Common myeloid progenitor, CD34-positive (primary cell): ENCODE measurements around the gene CDYL2.

Experiments
- CTCF ChIA-PET: fragments of 350-600 bp; sonication (Branson Sonifier 250); formaldehyde crosslinking; loops from one replicate; lab custom pipeline; 2021; ENCODE audit warnings: antibody characterized with exemption; lab: Charles Lee
- POLR2A ChIA-PET: fragments of 350-600 bp; sonication (Branson Sonifier 250); formaldehyde crosslinking; loops from one replicate; lab custom pipeline; 2021; ENCODE audit warnings: antibody characterized with exemption; lab: Charles Lee
- DNase-seq, 3 donors: peaks; one replicate each; pipeline versions ENCODE4 v3.0.0 to v3.0.0-alpha.2; 2013
- H3K27ac ChIP-seq, 2 experiments: 1 replicate in 1 of 2; 2 replicates in 1 of 2; pipeline ENCODE4 v1.7.0; 2013; ENCODE audit warnings: inconsistent platforms in 2 of 2, low read length in 2 of 2, mild to moderate bottlenecking in 2 of 2, low read depth in 1 of 2, moderate library complexity in 1 of 2; ENCODE audit not compliant: severe bottlenecking in 2 of 2, insufficient read depth in 1 of 2, poor library complexity in 1 of 2
- H3K27me3 ChIP-seq, 5 experiments: replicated peaks in 2 of 5; 1 replicate in 3 of 5; 2 replicates in 2 of 5; pipeline versions ENCODE4 v1.6.1 to v1.7.0; 2013; ENCODE audit warnings: low read length in 4 of 5, mild to moderate bottlenecking in 2 of 5, moderate library complexity in 2 of 5, inconsistent platforms in 1 of 5; ENCODE audit not compliant: insufficient read depth in 5 of 5, control insufficient read depth in 4 of 5
- H3K36me3 ChIP-seq, 4 experiments: 1 replicate in 2 of 4; 2 replicates in 2 of 4; pipeline versions ENCODE4 v1.6.1 to v1.7.0; 2013; ENCODE audit warnings: low read length in 3 of 4, control low read depth in 1 of 4, mild to moderate bottlenecking in 1 of 4; ENCODE audit not compliant: control insufficient read depth in 4 of 4, insufficient read depth in 4 of 4
- H3K4me1 ChIP-seq, 4 experiments: 1 replicate in 3 of 4; 2 replicates in 1 of 4; pipeline versions ENCODE4 v1.6.1 to v1.7.1; 2013; ENCODE audit warnings: low read length in 3 of 4, mild to moderate bottlenecking in 3 of 4, control low read depth in 1 of 4, inconsistent platforms in 1 of 4, moderate library complexity in 1 of 4; ENCODE audit not compliant: control insufficient read depth in 4 of 4, insufficient read depth in 4 of 4; ENCODE audit errors: control extremely low read depth in 1 of 4
- H3K4me3 ChIP-seq, 7 experiments: 1 replicate in 4 of 7; 2 replicates in 3 of 7; pipeline versions ENCODE4 v1.5.1 to v1.7.0; 2013; ENCODE audit warnings: mild to moderate bottlenecking in 7 of 7, low read length in 6 of 7, moderate library complexity in 6 of 7, inconsistent platforms in 2 of 7, low read depth in 2 of 7, control low read depth in 1 of 7; ENCODE audit not compliant: insufficient read depth in 4 of 7, control insufficient read depth in 1 of 7; ENCODE audit errors: extremely low read depth in 1 of 7
- H3K9me3 ChIP-seq, 5 experiments: 1 replicate in 4 of 5; 2 replicates in 1 of 5; pipeline versions ENCODE4 v1.6.1 to v1.7.1; 2013; ENCODE audit warnings: low read length in 4 of 5, mild to moderate bottlenecking in 2 of 5, inconsistent platforms in 1 of 5, low read depth in 1 of 5, moderate library complexity in 1 of 5; ENCODE audit not compliant: control insufficient read depth in 4 of 5, insufficient read depth in 2 of 5; ENCODE audit errors: control extremely low read depth in 1 of 5
- WGBS: methylation state at CpG from one replicate; pipeline ENCODE4 v1.1.5; 2013; ENCODE audit not compliant: insufficient coverage; 5-methylcytosine and 5-hydroxymethylcytosine counted together

CDYL2 gene

GRCh38 chr16:80577485-80578280 is 226.7 kb downstream of the CDYL2 start:
- DNase-seq = no peak
- 95% methylated on average over 10 of the region's 11 CpGs for WGBS
- Histone ChIP-seq H3K36me3 (no peaks in the 10 kb centered on the region), H3K27ac (no peak overlapping the region), H3K4me3 (no peak overlapping the region), H3K4me1 (no peaks in the 10 kb centered on the region), H3K27me3 (no peaks in the 10 kb centered on the region), H3K9me3 (no peaks in the 10 kb centered on the region)
- ChIA-PET POLR2A (no interaction called here), CTCF (interaction anchor here (1.1 to 1.3 kb wide), 3 partner anchors 9 to 50 kb away, joined by 3 to 5 read pairs (median 3); no protein-coding TSS in a partner anchor)

- H3K4me3 ChIP-seq = no peak overlapping the region
- H3K27ac ChIP-seq = no peak overlapping the region
- no peaks in the 10 kb centered on the region for H3K36me3 ChIP-seq
- no peak for DNase-seq
- POLR2A ChIA-PET = no interaction called here
- no peaks in the 10 kb centered on the region for H3K27me3 ChIP-seq
- no peaks in the 10 kb centered on the region for H3K4me1 ChIP-seq
- CTCF ChIA-PET = interaction anchor here (1.1 to 1.3 kb wide), 2 partner anchors 10 to 12 kb away, joined by 3 to 5 read pairs; no protein-coding TSS in a partner anchor
- 100% methylated on average over 1 of the region's 1 CpG for WGBS
- H3K9me3 ChIP-seq = peaks cover 0 to 3% (median 0%) of the 10 kb centered on the region in 5 experiments
These were observed 228.0 kb downstream of the CDYL2 start for GRCh38 chr16:80576343-80576912.

- CTCF ChIA-PET = no interaction called here
- POLR2A ChIA-PET = no interaction called here
- Histone ChIP-seq H3K4me3 (no peak overlapping the region), H3K27me3 (no peaks in the 10 kb centered on the region), H3K9me3 (peaks cover 0 to 4% (median 0%) of the 10 kb centered on the region in 5 experiments), H3K27ac (no peak overlapping the region), H3K4me1 (peaks cover 0 to 12% (median 0%) of the 10 kb centered on the region in 4 experiments), H3K36me3 (no peaks in the 10 kb centered on the region)
- no peak for DNase-seq
- WGBS = 92% methylated on average over 3 of the region's 6 CpGs
These were observed 230.7 kb downstream of the CDYL2 start for GRCh38 chr16:80573700-80574120.

- Histone ChIP-seq H3K4me3 (no peak overlapping the region), H3K9me3 (peaks cover 0 to 4% (median 0%) of the 10 kb centered on the region in 5 experiments), H3K4me1 (peaks cover 0 to 12% (median 0%) of the 10 kb centered on the region in 4 experiments), H3K27ac (no peak overlapping the region), H3K36me3 (no peaks in the 10 kb centered on the region), H3K27me3 (no peaks in the 10 kb centered on the region)
- WGBS = 27% methylated on average over 6 of the region's 6 CpGs
- peak in 2 of 3 donors; percentile 52 to 70 for DNase-seq
- ChIA-PET POLR2A (no interaction called here), CTCF (no interaction called here)
These were observed 234.3 kb downstream of the CDYL2 start for GRCh38 chr16:80570106-80570478.

- CTCF ChIA-PET = no interaction called here
These were observed 234.8 kb downstream of the CDYL2 start for GRCh38 chr16:80569440-80570105.

GRCh38 chr16:80564394-80564793 is 240.0 kb downstream of the CDYL2 start:
- POLR2A ChIA-PET = no interaction called here
- Histone ChIP-seq H3K4me3 (peak overlapping the region in 2 of 7 experiments; percentile 23 to 42), H3K27ac (no peak overlapping the region), H3K36me3 (no peaks in the 10 kb centered on the region), H3K27me3 (no peaks in the 10 kb centered on the region), H3K9me3 (no peaks in the 10 kb centered on the region), H3K4me1 (peaks cover 3 to 16% (median 10%) of the 10 kb centered on the region in 4 experiments)
- peak in 2 of 3 donors; percentile 36 to 47 for DNase-seq
- WGBS = 0% methylated on average over 6 of the region's 7 CpGs
- CTCF ChIA-PET = interaction anchor here (1.5 kb wide), 1 partner anchor 13 kb away, joined by 5 read pairs; no protein-coding TSS in a partner anchor

More at GRCh38 chr16:80569440-80570105, 234.8 kb downstream of the CDYL2 start:
- Histone ChIP-seq H3K36me3 (no peaks in the 10 kb centered on the region), H3K27me3 (no peaks in the 10 kb centered on the region), H3K4me3 (no peak overlapping the region), H3K9me3 (peaks cover 0 to 4% (median 0%) of the 10 kb centered on the region in 5 experiments), H3K4me1 (peaks cover 2 to 16% (median 4%) of the 10 kb centered on the region in 4 experiments), H3K27ac (no peak overlapping the region)
- POLR2A ChIA-PET = no interaction called here
- peak in 2 of 3 donors; percentile 65 to 75 for DNase-seq
- WGBS = 89% methylated on average over 3 of the region's 9 CpGs
